Neural progenitor cell (in vitro differentiated cells): ENCODE data around the gene SPSB1. TPM values are rescaled to one million over a fixed set of nuclear protein-coding genes. Genes with fewer than 3 reads are reported as not detected.

Source experiments
- DNase-seq: peaks from one replicate; pipeline ENCODE4 v3.0.0-alpha.2; 2016; ENCODE audit warnings: low spot score
- H2AFZ ChIP-seq: fragments of 200-600 bp; sonication (generic); replicated peaks from 2 replicates; pipeline ENCODE4 v1.6.1; 2016; ENCODE audit warnings: antibody characterized with exemption
- H3F3A ChIP-seq: fragments of 200-600 bp; sonication (generic); 2 replicates; pipeline ENCODE4 v1.6.1; 2016; ENCODE audit warnings: antibody characterized with exemption, low read depth
- H3K27ac ChIP-seq: fragments of 200-600 bp; sonication (generic); 2 replicates; pipeline ENCODE4 v1.5.1; 2016; ENCODE audit warnings: mild to moderate bottlenecking
- H3K27me3 ChIP-seq: fragments of 200-600 bp; sonication (generic); 2 replicates; pipeline ENCODE4 v1.6.1; 2016; ENCODE audit warnings: mild to moderate bottlenecking, moderate library complexity
- H3K36me3 ChIP-seq: fragments of 200-600 bp; sonication (generic); 2 replicates; pipeline ENCODE4 v1.5.1; 2016
- H3K4me1 ChIP-seq: fragments of 200-600 bp; sonication (generic); 2 replicates; pipeline ENCODE4 v1.6.1; 2016; ENCODE audit warnings: mixed run types
- H3K4me2 ChIP-seq: fragments of 200-600 bp; sonication (generic); 2 replicates; pipeline ENCODE4 v1.6.1; 2016
- H3K4me3 ChIP-seq: fragments of 200-600 bp; sonication (generic); 2 replicates; pipeline ENCODE4 v1.5.1; 2016
- H3K79me2 ChIP-seq: fragments of 200-600 bp; sonication (generic); 2 replicates; pipeline ENCODE4 v1.6.1; 2016; ENCODE audit warnings: low read depth
- H3K9ac ChIP-seq: fragments of 200-600 bp; sonication (generic); 2 replicates; pipeline ENCODE4 v1.6.1; 2016
- H3K9me3 ChIP-seq: fragments of 200-600 bp; sonication (generic); 2 replicates; pipeline ENCODE4 v1.5.1; 2016; ENCODE audit warnings: low read depth
- H4K20me1 ChIP-seq: fragments of 200-600 bp; sonication (generic); 2 replicates; pipeline ENCODE4 v1.6.1; 2016; ENCODE audit warnings: low read depth
- H3K27ac Mint-ChIP-seq: 3 replicates; pipeline ENCODE4 v1.8.0; 2021; ENCODE audit warnings: mixed read lengths
- H3K27me3 Mint-ChIP-seq: 2 replicates; pipeline ENCODE4 v1.8.0; 2022; ENCODE audit warnings: low read depth, mild to moderate bottlenecking, inconsistent platforms, moderate library complexity, mixed read lengths; ENCODE audit not compliant: insufficient read depth
- H3K36me3 Mint-ChIP-seq: 3 replicates; pipeline ENCODE4 v1.8.0; 2021; ENCODE audit warnings: mixed read lengths
- H3K4me1 Mint-ChIP-seq: 3 replicates; pipeline ENCODE4 v1.8.0; 2021; ENCODE audit warnings: mixed read lengths
- H3K4me3 Mint-ChIP-seq: 3 replicates; pipeline ENCODE4 v1.8.0; 2021; ENCODE audit warnings: mild to moderate bottlenecking, moderate library complexity, mixed read lengths
- H3K9me3 Mint-ChIP-seq: 3 replicates; pipeline ENCODE4 v1.8.0; 2020; ENCODE audit warnings: mixed read lengths
- EZH2 ChIP-seq: fragments of 200-600 bp; sonication (generic); IDR thresholded peaks from 2 replicates; pipeline ENCODE4 v1.6.1; 2017; ENCODE audit warnings: antibody characterized with exemption, mild to moderate bottlenecking, moderate library complexity
- EZH2phosphoT487 ChIP-seq: fragments of 200-600 bp; sonication (generic); IDR thresholded peaks from 2 replicates; pipeline ENCODE4 v1.6.1; 2017; ENCODE audit warnings: antibody characterized with exemption
- total RNA-seq: library from RNA; depleted of rRNA; stranded (reverse); fragments of >200 nt; gene quantifications from 2 replicates; pipeline ENCODE4 v1.2.3, GENCODE V29; 2015; ENCODE audit warnings: low replicate concordance
- TF ChIP-seq, protein P1 (sequence below): fragments of 200-600 bp; sonication (generic); IDR thresholded peaks from 2 replicates; pipeline ENCODE4 v1.5.1; 2017; ENCODE audit warnings: antibody characterized with exemption, mild to moderate bottlenecking

The SPSB1 gene
- total RNA-seq, 1 donor from 2014 or later = 2.8 TPM

DNA sequence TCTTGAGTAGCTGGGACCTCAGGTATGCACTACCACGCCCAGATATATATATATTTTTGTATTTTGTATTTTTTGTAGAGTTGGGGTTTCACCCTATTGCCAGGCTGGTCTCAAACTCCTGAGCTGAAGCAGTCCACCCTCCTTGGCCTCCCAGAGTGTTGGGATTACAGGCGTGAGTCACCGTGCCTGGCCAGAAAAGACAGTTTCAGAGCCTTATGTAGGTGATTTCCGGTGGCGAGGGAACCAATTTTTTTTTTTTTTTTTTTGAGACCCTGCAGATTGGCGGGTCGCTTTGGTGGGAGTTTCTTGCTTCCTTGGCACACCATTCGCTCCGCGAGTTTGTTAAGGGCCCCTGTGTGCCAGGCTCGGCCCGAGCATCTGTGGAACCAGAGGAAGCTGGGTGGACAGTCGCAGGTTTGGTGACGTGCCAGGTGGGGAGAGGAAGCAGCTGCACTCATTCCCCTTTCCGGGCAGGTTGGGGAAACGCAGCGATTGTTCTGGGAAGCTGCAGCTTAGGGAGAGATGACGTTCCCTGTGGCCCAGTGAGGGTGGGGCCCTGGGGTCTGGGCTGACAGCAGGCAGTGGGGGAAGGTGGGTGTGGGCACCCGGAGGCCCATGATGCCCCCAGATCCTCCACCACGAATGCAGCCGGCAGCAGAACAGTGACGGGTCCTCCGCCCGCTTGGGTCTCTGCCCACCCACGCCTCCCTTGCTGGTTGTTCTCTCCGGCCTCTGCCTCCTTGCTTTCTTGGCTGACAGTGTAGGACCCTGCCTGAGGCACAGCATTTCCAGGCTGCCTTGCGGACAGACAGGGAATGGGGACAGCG, 25.1 kb downstream of the SPSB1 start:
- Histone ChIP-seq H3K27ac (no peak overlapping the region), H4K20me1 (peaks cover 22% of the 10 kb centered on the region), H3K4me2 (no peak overlapping the region), H3K79me2 (no peaks in the 10 kb centered on the region), H3F3A (peaks cover 9% of the 10 kb centered on the region), H3K36me3 (no peaks in the 10 kb centered on the region), H3K4me1 (peaks cover 23% of the 10 kb centered on the region), H3K27me3 (no peaks in the 10 kb centered on the region), H3K4me3 (no peak overlapping the region), H3K9me3 (no peaks in the 10 kb centered on the region), H3K9ac (no peak overlapping the region), H2AFZ (no peak overlapping the region)
- no peak for DNase-seq
- peaks cover 9% of the 10 kb centered on the region for H3K27me3 Mint-ChIP-seq
- H3K4me3 Mint-ChIP-seq = no peak overlapping the region
- H3K9me3 Mint-ChIP-seq = no peaks in the 10 kb centered on the region
- no peaks in the 10 kb centered on the region for H3K36me3 Mint-ChIP-seq
- TF ChIP-seq EZH2phosphoT487 (no peak), EZH2 (no peak)
- TF ChIP-seq, protein P1, sequence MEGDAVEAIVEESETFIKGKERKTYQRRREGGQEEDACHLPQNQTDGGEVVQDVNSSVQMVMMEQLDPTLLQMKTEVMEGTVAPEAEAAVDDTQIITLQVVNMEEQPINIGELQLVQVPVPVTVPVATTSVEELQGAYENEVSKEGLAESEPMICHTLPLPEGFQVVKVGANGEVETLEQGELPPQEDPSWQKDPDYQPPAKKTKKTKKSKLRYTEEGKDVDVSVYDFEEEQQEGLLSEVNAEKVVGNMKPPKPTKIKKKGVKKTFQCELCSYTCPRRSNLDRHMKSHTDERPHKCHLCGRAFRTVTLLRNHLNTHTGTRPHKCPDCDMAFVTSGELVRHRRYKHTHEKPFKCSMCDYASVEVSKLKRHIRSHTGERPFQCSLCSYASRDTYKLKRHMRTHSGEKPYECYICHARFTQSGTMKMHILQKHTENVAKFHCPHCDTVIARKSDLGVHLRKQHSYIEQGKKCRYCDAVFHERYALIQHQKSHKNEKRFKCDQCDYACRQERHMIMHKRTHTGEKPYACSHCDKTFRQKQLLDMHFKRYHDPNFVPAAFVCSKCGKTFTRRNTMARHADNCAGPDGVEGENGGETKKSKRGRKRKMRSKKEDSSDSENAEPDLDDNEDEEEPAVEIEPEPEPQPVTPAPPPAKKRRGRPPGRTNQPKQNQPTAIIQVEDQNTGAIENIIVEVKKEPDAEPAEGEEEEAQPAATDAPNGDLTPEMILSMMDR = no peak
- peak overlapping the region; percentile 42 for H3K27ac Mint-ChIP-seq
- H3K4me1 Mint-ChIP-seq = peaks cover 61% of the 10 kb centered on the region

- peak overlapping the region; percentile 46 for H3K4me3 Mint-ChIP-seq
These were observed 26.6 kb downstream of the SPSB1 start for GRCh38 chr1:9319208-9319788.

DNA sequence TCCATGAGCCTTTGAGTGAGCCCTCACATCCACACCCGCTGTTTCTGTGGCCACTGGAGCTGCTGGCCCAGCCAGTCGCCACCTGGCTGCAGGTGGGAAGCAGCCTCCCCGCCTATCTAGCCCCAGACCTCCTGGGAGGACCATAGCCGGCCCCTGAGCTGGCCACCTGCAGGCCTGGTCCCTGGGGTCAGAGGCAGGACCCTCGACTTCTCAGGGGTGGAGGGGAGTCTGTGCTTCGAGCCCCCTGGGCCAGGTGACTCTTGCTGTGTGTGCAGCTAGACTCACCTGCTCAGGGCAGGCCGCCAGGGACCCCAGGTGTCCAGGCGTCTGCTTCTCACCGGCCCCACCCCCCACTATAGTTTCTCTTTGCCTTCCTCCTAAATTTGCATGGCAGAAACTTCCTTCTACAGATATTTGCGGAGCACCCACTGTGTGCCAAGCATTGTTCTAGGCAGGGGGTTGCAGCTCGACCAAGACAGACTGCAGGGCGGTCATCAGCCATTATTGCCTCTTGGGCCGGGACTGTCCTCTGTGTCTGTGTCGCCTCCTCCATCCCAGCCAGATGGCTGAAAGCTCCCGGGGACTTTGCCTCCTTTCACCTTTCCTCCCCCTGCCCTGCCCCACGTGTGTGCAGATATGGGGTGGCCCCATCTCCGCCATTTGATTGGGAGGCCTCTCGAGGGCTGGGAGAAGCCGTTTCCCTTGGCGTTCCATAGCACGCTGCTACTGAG, 27.3 kb downstream of the SPSB1 start:
- Histone ChIP-seq H3K9me3 (no peaks in the 10 kb centered on the region), H2AFZ (no peak overlapping the region), H3F3A (peaks cover 9% of the 10 kb centered on the region), H3K27me3 (no peaks in the 10 kb centered on the region), H3K4me3 (no peak overlapping the region), H3K9ac (no peak overlapping the region), H4K20me1 (peaks cover 26% of the 10 kb centered on the region), H3K79me2 (no peaks in the 10 kb centered on the region), H3K4me2 (peak overlapping the region; percentile 67), H3K36me3 (no peaks in the 10 kb centered on the region), H3K27ac (no peak overlapping the region), H3K4me1 (peaks cover 23% of the 10 kb centered on the region)
- peak; percentile 23 for DNase-seq
- H3K36me3 Mint-ChIP-seq = no peaks in the 10 kb centered on the region
- H3K9me3 Mint-ChIP-seq = no peaks in the 10 kb centered on the region
- H3K27me3 Mint-ChIP-seq = peaks cover 5% of the 10 kb centered on the region
- TF ChIP-seq, protein P1 = no peak
- TF ChIP-seq EZH2 = no peak
- no peak for TF ChIP-seq EZH2phosphoT487
- peaks cover 58% of the 10 kb centered on the region for H3K4me1 Mint-ChIP-seq
- no peak overlapping the region for H3K27ac Mint-ChIP-seq
- no peak overlapping the region for H3K4me3 Mint-ChIP-seq

More at GRCh38 chr1:9319208-9319788, 26.6 kb downstream of the SPSB1 start:
- Mint-ChIP-seq H3K36me3 (no peaks in the 10 kb centered on the region), H3K9me3 (no peaks in the 10 kb centered on the region), H3K4me1 (peaks cover 61% of the 10 kb centered on the region), H3K27ac (no peak overlapping the region), H3K27me3 (peaks cover 5% of the 10 kb centered on the region)
- no peak overlapping the region for H3K9ac ChIP-seq
- no peaks in the 10 kb centered on the region for H3K36me3 ChIP-seq
- H3K79me2 ChIP-seq = no peaks in the 10 kb centered on the region
- H3K27ac ChIP-seq = no peak overlapping the region
- H3K4me1 ChIP-seq = peaks cover 23% of the 10 kb centered on the region
- no peak overlapping the region for H3K4me3 ChIP-seq
- peak overlapping the region; percentile 67 for H3K4me2 ChIP-seq
- no peak for DNase-seq
- H3F3A ChIP-seq = peaks cover 9% of the 10 kb centered on the region
- H4K20me1 ChIP-seq = peaks cover 26% of the 10 kb centered on the region
- H3K9me3 ChIP-seq = no peaks in the 10 kb centered on the region
- TF ChIP-seq EZH2 (no peak), EZH2phosphoT487 (no peak)
- TF ChIP-seq, protein P1 = no peak
- no peaks in the 10 kb centered on the region for H3K27me3 ChIP-seq
- no peak overlapping the region for H2AFZ ChIP-seq
